ENCODE data around the gene CHRM4.

The CHRM4 gene

GRCh38 chr11:46382646-46383403 lies 8.8 kb downstream of the CHRM4 start:
- Histone ChIP-seq H3K27me3 (ENCODE audit: control insufficient read depth in 3 of 3, insufficient read depth in 3 of 3, low read depth in 1 of 3, low read length in 3 of 3) (peaks cover 0 to 16% (median 7%) of the 10 kb centered on the region in 3 experiments), H3K4me3 (ENCODE audit: low read length in 2 of 2) (peak overlapping the region; percentile 92 to 100), H2BK15ac (ENCODE audit: low read length) (peak overlapping the region; percentile 99), H3K4me2 (ENCODE audit: insufficient read depth, low read length, poor library complexity, severe bottlenecking) (peak overlapping the region; percentile 98), H3K14ac (ENCODE audit: low read length) (peak overlapping the region; percentile 95), H3K18ac (ENCODE audit: low read length) (peak overlapping the region; percentile 100), H4K8ac (ENCODE audit: low read depth, low read length) (no peak overlapping the region), H3K36me3 (replicated peaks in 1 of 2; ENCODE audit: control insufficient read depth in 2 of 2, insufficient read depth in 2 of 2, low read length in 2 of 2) (peaks cover 9 to 31% of the 10 kb centered on the region in 2 donors), H3K9me3 (replicated peaks in 1 of 2; ENCODE audit: control insufficient read depth in 2 of 2, insufficient read depth in 1 of 2, low read depth in 1 of 2, low read length in 2 of 2) (no peaks in the 10 kb centered on the region), H3K23ac (ENCODE audit: low read depth, low read length, poor library complexity) (peak overlapping the region; percentile 93), H3K9ac (ENCODE audit: low read depth, low read length, poor library complexity) (peak overlapping the region; percentile 97), H2AK5ac (ENCODE audit: low read depth, low read length) (peak overlapping the region; percentile 98), H2BK120ac (ENCODE audit: low read depth, low read length) (peak overlapping the region; percentile 100), H2BK5ac (ENCODE audit: low read length) (peak overlapping the region; percentile 100), H2BK12ac (ENCODE audit: low read length) (no peak overlapping the region), H3K27ac (replicated peaks; ENCODE audit: low read length) (no peak overlapping the region), H2AFZ (ENCODE audit: low read length) (no peak overlapping the region), H3K4ac (ENCODE audit: low read length) (no peak overlapping the region), H3K79me1 (ENCODE audit: low read depth, low read length) (peaks cover 5% of the 10 kb centered on the region), H4K91ac (ENCODE audit: low read depth, low read length, poor library complexity) (peak overlapping the region; percentile 78), H3K4me1 (ENCODE audit: control insufficient read depth in 2 of 2, insufficient read depth in 1 of 2, low read depth in 1 of 2, low read length in 2 of 2) (peaks cover 23 to 31% of the 10 kb centered on the region in 2 donors)
- no CpG with 5 or more reads among the region's 18 CpGs for WGBS, 2 donors (ENCODE audit: extremely low coverage in 2 of 2, insufficient read length in 2 of 2, insufficient replicate concordance in 1 of 2)
- no peak for DNase-seq (ENCODE audit: low spot score)

DNA sequence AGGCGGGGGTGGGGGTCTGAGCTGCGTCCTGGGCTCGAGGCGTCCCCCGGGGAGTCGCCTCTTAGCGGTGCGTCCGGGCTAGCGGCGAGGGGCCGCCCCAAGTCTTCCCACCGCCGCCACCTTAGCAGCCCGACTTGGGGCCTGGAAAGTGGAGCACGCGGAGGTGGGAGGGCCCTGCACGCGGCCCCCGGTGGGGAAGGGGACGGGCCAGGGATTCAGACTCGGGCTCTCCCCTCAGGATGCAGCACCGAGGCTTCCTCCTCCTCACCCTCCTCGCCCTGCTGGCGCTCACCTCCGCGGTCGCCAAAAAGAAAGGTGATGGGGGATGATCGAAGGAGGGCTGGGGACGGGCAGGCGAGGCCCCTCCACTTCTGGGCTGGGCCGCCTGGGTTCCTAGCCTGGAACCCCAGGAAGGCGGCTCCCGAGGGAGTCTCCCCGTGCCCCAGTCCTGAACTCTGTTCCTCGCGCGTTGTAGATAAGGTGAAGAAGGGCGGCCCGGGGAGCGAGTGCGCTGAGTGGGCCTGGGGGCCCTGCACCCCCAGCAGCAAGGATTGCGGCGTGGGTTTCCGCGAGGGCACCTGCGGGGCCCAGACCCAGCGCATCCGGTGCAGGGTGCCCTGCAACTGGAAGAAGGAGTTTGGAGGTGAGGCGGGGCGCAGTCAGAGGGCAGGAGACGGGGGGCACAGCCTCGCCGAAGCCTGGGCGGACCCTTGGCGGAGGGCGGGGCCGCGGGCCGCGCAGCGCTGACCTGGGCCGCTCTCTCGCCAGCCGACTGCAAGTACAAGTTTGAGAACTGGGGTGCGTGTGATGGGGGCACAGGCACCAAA lies 9.5 kb downstream of the CHRM4 start:
- no CpG with 5 or more reads among the region's 66 CpGs for WGBS, 2 donors (ENCODE audit: extremely low coverage in 2 of 2, insufficient read length in 2 of 2, insufficient replicate concordance in 1 of 2)
- H4K8ac ChIP-seq (ENCODE audit: low read depth, low read length), result peak overlapping the region; percentile 32
- no peak for DNase-seq (ENCODE audit: low spot score)

DNA sequence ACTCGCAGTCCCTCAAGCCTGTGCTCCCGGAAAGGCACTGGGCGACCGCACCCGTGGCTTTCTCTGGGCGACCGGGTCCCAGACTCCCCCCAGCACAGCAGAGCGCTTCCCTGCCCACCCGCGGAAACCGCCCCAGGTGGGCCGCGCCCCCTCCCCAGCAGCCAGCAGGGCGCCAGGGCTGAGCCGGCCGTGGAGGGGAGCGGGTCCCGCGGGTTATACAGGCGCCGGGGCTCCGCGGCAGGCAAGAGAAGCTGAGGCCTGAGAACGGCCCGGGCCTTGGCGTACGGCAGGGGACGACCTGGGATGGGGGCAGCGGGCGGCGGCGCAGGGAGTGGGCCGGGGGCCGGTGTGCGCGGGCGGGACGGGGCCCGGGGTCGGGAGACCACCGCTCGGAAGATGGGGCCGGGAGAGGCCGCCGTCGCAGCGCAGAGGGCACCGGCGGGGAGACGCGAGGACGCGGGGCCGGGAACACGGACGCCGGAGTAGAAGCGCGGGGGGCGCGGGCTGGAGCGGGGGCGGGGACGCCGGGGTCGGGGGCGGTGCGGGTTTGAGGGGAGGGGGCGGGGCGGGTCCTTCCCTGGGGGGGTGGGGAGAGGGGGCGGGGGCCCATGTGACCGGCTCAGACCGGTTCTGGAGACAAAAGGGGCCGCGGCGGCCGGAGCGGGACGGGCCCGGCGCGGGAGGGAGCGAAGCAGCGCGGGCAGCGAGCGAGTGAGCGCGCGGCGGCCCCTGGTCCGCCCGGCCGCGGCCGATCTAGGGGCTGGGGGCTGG lies 10.3 kb downstream of the CHRM4 start, which contains the start of gene MDK:
Gene MDK, plus strand, starts transcription at position 622 of the 771 bp plus-strand sequence. CDS start 389 bp downstream, outside the sequence.
- H2AK5ac ChIP-seq (ENCODE audit: low read depth, low read length), result peak within 1 kb of the TSS; percentile 100
- H4K8ac ChIP-seq (ENCODE audit: low read depth, low read length), result peak within 1 kb of the TSS; percentile 32
- H2BK120ac ChIP-seq (ENCODE audit: low read depth, low read length), result peak within 1 kb of the TSS; percentile 100
- peak within 1 kb of the TSS; percentile 92 to 100 for H3K4me3 ChIP-seq (ENCODE audit: low read length in 2 of 2)
- peak within 1 kb of the TSS; percentile 99 for H2BK15ac ChIP-seq (ENCODE audit: low read length)
- H3K4ac ChIP-seq (ENCODE audit: low read length), result peak within 1 kb of the TSS; percentile 100
- H3K4me1 ChIP-seq (ENCODE audit: control insufficient read depth in 2 of 2, insufficient read depth in 1 of 2, low read depth in 1 of 2, low read length in 2 of 2), result peaks cover 23 to 26% of the 10 kb centered on the region in 2 donors
- H3K9ac ChIP-seq (ENCODE audit: low read depth, low read length, poor library complexity), result peak within 1 kb of the TSS; percentile 97
- H3K79me1 ChIP-seq (ENCODE audit: low read depth, low read length), result peaks cover 6% of the 10 kb centered on the region
- H2BK5ac ChIP-seq (ENCODE audit: low read length), result peak within 1 kb of the TSS; percentile 100
- H3K36me3 ChIP-seq (replicated peaks in 1 of 2; ENCODE audit: control insufficient read depth in 2 of 2, insufficient read depth in 2 of 2, low read length in 2 of 2), result peaks cover 13 to 45% of the 10 kb centered on the region in 2 donors
- peak within 1 kb of the TSS; percentile 99 for H3K14ac ChIP-seq (ENCODE audit: low read length)
- peak within 1 kb of the TSS; percentile 98 for H3K27ac ChIP-seq (replicated peaks; ENCODE audit: low read length)
- H3K18ac ChIP-seq (ENCODE audit: low read length), result peak within 1 kb of the TSS; percentile 100
- H2AFZ ChIP-seq (ENCODE audit: low read length), result peak within 1 kb of the TSS; percentile 82
- no peaks in the 10 kb centered on the region for H3K9me3 ChIP-seq (replicated peaks in 1 of 2; ENCODE audit: control insufficient read depth in 2 of 2, insufficient read depth in 1 of 2, low read depth in 1 of 2, low read length in 2 of 2)
- H3K27me3 ChIP-seq (ENCODE audit: control insufficient read depth in 3 of 3, insufficient read depth in 3 of 3, low read depth in 1 of 3, low read length in 3 of 3), result peaks cover 0 to 5% (median 0%) of the 10 kb centered on the region in 3 experiments
- H4K91ac ChIP-seq (ENCODE audit: low read depth, low read length, poor library complexity), result peak within 1 kb of the TSS; percentile 98
- H2BK12ac ChIP-seq (ENCODE audit: low read length), result peak within 1 kb of the TSS; percentile 97
- DNase-seq (ENCODE audit: low spot score), result peak; percentile 75
- peak within 1 kb of the TSS; percentile 98 for H3K4me2 ChIP-seq (ENCODE audit: insufficient read depth, low read length, poor library complexity, severe bottlenecking)
- H3K23ac ChIP-seq (ENCODE audit: low read depth, low read length, poor library complexity), result peak within 1 kb of the TSS; percentile 93
- WGBS, 2 donors (ENCODE audit: extremely low coverage in 2 of 2, insufficient read length in 2 of 2, insufficient replicate concordance in 1 of 2), result no CpG with 5 or more reads among the region's 96 CpGs

More for the DNA sequence above, 9.5 kb downstream of the CHRM4 start:
- Histone ChIP-seq H3K9ac (ENCODE audit: low read depth, low read length, poor library complexity) (peak overlapping the region; percentile 97), H3K4me3 (ENCODE audit: low read length in 2 of 2) (peak overlapping the region; percentile 92 to 100), H3K9me3 (replicated peaks in 1 of 2; ENCODE audit: control insufficient read depth in 2 of 2, insufficient read depth in 1 of 2, low read depth in 1 of 2, low read length in 2 of 2) (no peaks in the 10 kb centered on the region), H3K23ac (ENCODE audit: low read depth, low read length, poor library complexity) (peak overlapping the region; percentile 93), H2BK12ac (ENCODE audit: low read length) (peak overlapping the region; percentile 97), H3K4ac (ENCODE audit: low read length) (peak overlapping the region; percentile 100), H2BK15ac (ENCODE audit: low read length) (peak overlapping the region; percentile 99), H2AFZ (ENCODE audit: low read length) (no peak overlapping the region), H4K91ac (ENCODE audit: low read depth, low read length, poor library complexity) (peak overlapping the region; percentile 98), H3K18ac (ENCODE audit: low read length) (peak overlapping the region; percentile 100), H3K4me1 (ENCODE audit: control insufficient read depth in 2 of 2, insufficient read depth in 1 of 2, low read depth in 1 of 2, low read length in 2 of 2) (peaks cover 23 to 26% of the 10 kb centered on the region in 2 donors), H2BK120ac (ENCODE audit: low read depth, low read length) (peak overlapping the region; percentile 100), H3K27me3 (ENCODE audit: control insufficient read depth in 3 of 3, insufficient read depth in 3 of 3, low read depth in 1 of 3, low read length in 3 of 3) (peaks cover 0 to 10% (median 0%) of the 10 kb centered on the region in 3 experiments), H2AK5ac (ENCODE audit: low read depth, low read length) (peak overlapping the region; percentile 98), H3K27ac (replicated peaks; ENCODE audit: low read length) (peak overlapping the region; percentile 91), H3K14ac (ENCODE audit: low read length) (peak overlapping the region; percentile 95), H3K79me1 (ENCODE audit: low read depth, low read length) (peaks cover 6% of the 10 kb centered on the region), H3K4me2 (ENCODE audit: insufficient read depth, low read length, poor library complexity, severe bottlenecking) (peak overlapping the region; percentile 98), H2BK5ac (ENCODE audit: low read length) (peak overlapping the region; percentile 100), H3K36me3 (replicated peaks in 1 of 2; ENCODE audit: control insufficient read depth in 2 of 2, insufficient read depth in 2 of 2, low read length in 2 of 2) (peaks cover 11 to 39% of the 10 kb centered on the region in 2 donors)

Measured in neuronal stem cell (in vitro differentiated cells).